Keratinocyte (primary cell): Measurements from ENCODE around the gene ZNF681. TPM values are rescaled to one million over a fixed set of nuclear protein-coding genes. Genes with fewer than 3 reads are reported as not detected.
"Not testable (repeated sequence)": the region's sequence is repeated elsewhere in the genome, so short reads cannot be mapped to it uniquely, and the experiment has no call there.

ENCODE experiments used
- DNase-seq: peaks from one replicate; pipeline ENCODE4 v3.0.0-alpha.2; 2011; ENCODE audit warnings: low read depth, missing footprints, low spot score
- FAIRE-seq: peaks from 2 replicates; lab custom pipeline; 2011; peaks lifted over from hg19 to GRCh38; lab: Jason Lieb, UNC
- H2AFZ ChIP-seq: 2 replicates; pipeline ENCODE4 v1.6.0; 2012; ENCODE audit warnings: low read length, control low read depth, inconsistent platforms; ENCODE audit not compliant: control insufficient read depth
- H3K27ac ChIP-seq: 2 replicates; pipeline ENCODE4 v1.5.1; 2011; ENCODE audit warnings: low read length; ENCODE audit not compliant: control insufficient read depth, insufficient read depth
- H3K27me3 ChIP-seq: 3 replicates; pipeline ENCODE4 v1.6.0; 2011; ENCODE audit warnings: low read length; ENCODE audit not compliant: control insufficient read depth, insufficient read depth; ENCODE audit errors: extremely low read depth
- H3K36me3 ChIP-seq, 2 experiments: 2 replicates in 1 of 2; 3 replicates in 1 of 2; pipeline ENCODE4 v1.5.1; 2011; ENCODE audit warnings: low read length in 2 of 2, mild to moderate bottlenecking in 1 of 2; ENCODE audit not compliant: control insufficient read depth in 2 of 2, insufficient read depth in 2 of 2; ENCODE audit errors: extremely low read depth in 1 of 2
- H3K4me1 ChIP-seq: 3 replicates; pipeline ENCODE4 v1.5.1; 2011; ENCODE audit warnings: low read length; ENCODE audit not compliant: control insufficient read depth, insufficient read depth; ENCODE audit errors: extremely low read depth
- H3K4me2 ChIP-seq: 3 replicates; pipeline ENCODE4 v1.6.0; 2011; ENCODE audit warnings: low read depth, low read length; ENCODE audit not compliant: control insufficient read depth, insufficient read depth; ENCODE audit errors: extremely low read depth
- H3K4me3 ChIP-seq, 3 experiments: fragments of 200-600 bp in 1 of 3; sonication (generic) in 1 of 3; 2 replicates in 2 of 3; 3 replicates in 1 of 3; pipeline ENCODE4 v1.5.1; 2011 to 2016; ENCODE audit warnings: low read length in 3 of 3, mild to moderate bottlenecking in 3 of 3, control low read depth in 2 of 3, inconsistent platforms in 1 of 3, low read depth in 1 of 3, mixed read lengths in 1 of 3, mixed run types in 1 of 3, moderate library complexity in 1 of 3; ENCODE audit not compliant: control insufficient read depth in 2 of 3, insufficient read depth in 2 of 3; ENCODE audit errors: extremely low read depth in 1 of 3
- H3K79me2 ChIP-seq: 2 replicates; pipeline ENCODE4 v1.6.0; 2012; ENCODE audit warnings: low read length; ENCODE audit not compliant: control insufficient read depth, insufficient read depth
- H3K9ac ChIP-seq: 3 replicates; pipeline ENCODE4 v1.6.0; 2011; ENCODE audit warnings: low read length; ENCODE audit not compliant: control insufficient read depth, insufficient read depth; ENCODE audit errors: extremely low read depth
- H3K9me1 ChIP-seq: 3 replicates; pipeline ENCODE4 v1.6.0; 2011; ENCODE audit warnings: low read length; ENCODE audit not compliant: control insufficient read depth, insufficient read depth; ENCODE audit errors: extremely low read depth
- H3K9me3 ChIP-seq: 2 replicates; pipeline ENCODE4 v1.5.1; 2012; ENCODE audit warnings: low read depth, low read length; ENCODE audit not compliant: control insufficient read depth
- H4K20me1 ChIP-seq: 3 replicates; pipeline ENCODE4 v1.6.0; 2011; ENCODE audit warnings: low read length; ENCODE audit not compliant: control insufficient read depth, insufficient read depth; ENCODE audit errors: extremely low read depth
- EZH2 ChIP-seq: IDR thresholded peaks from one replicate; pipeline ENCODE4 v1.6.1; 2012; ENCODE audit warnings: inconsistent platforms, mild to moderate bottlenecking, low read length, moderate library complexity
- dilution Hi-C: fragments of 300-500 bp; cut with MboI; formaldehyde crosslinking; loops from one replicate; pipeline ENCODE4 v1.7.0; 2020; ENCODE audit warnings: low sequenced_read_pairs; ENCODE audit not compliant: extremely low pct_ligation_motif_present
- polyA plus RNA-seq, 5 experiments: library from polyadenylated mRNA; depleted of rRNA in 3 of 5; stranded (reverse) in 3 of 5; stranded (forward) in 1 of 5; unstranded in 1 of 5; fragments of >200 nt; gene quantifications; 1 replicate in 1 of 5; 2 replicates in 3 of 5; 3 replicates in 1 of 5; pipeline versions ENCODE4 v1.2.1 to v1.2.3, GENCODE V29; 2011 to 2012; ENCODE audit warnings: missing spikeins in 2 of 5, low read depth in 1 of 5, low replicate concordance in 1 of 5
- TF ChIP-seq, protein P1 (sequence below), 3 experiments: IDR thresholded peaks in 1 of 3; conservative IDR thresholded peaks in 1 of 3; optimal IDR thresholded peaks in 1 of 3; 2 replicates in 2 of 3; 3 replicates in 1 of 3; pipeline versions ENCODE3 to v1.5.1; 2011; ENCODE audit warnings: low read length in 3 of 3, mild to moderate bottlenecking in 3 of 3, moderate library complexity in 2 of 3, control low read depth in 1 of 3, inconsistent platforms in 1 of 3; ENCODE audit not compliant: insufficient read depth in 2 of 3; ENCODE audit errors: extremely low read depth in 1 of 3

The ZNF681 gene
- polyA plus RNA-seq, 1 donor (not counting 4 experiments of a cell fraction or from before 2014, with no cell fraction given), result 1.4 TPM

DNA sequence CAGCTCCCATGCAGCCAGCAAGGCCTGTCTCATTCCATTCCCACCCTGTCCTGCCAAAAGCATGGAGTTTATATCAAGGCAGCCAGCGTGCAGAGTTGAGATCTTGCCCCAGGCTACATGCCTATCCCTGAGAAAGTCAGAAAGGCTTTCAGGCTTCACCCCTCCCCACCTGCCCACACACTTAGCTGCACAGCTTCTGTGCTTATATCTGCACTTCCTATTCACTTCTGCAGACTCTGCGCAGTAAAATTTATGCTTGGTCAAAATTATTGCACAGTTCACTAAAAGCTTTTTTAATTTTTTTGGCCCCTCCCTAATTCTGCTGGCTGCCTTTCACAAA lies 59.2 kb downstream of the ZNF681 start:
- peak overlapping the region; percentile 0 to 59 (median 55) for H3K4me3 ChIP-seq
- H2AFZ ChIP-seq, result peak overlapping the region; percentile 96
- peak overlapping the region; percentile 82 for H3K4me2 ChIP-seq
- no peaks in the 10 kb centered on the region for H3K79me2 ChIP-seq
- H3K27me3 ChIP-seq, result no peaks in the 10 kb centered on the region
- TF ChIP-seq EZH2, result no peak
- TF ChIP-seq, protein P1, sequence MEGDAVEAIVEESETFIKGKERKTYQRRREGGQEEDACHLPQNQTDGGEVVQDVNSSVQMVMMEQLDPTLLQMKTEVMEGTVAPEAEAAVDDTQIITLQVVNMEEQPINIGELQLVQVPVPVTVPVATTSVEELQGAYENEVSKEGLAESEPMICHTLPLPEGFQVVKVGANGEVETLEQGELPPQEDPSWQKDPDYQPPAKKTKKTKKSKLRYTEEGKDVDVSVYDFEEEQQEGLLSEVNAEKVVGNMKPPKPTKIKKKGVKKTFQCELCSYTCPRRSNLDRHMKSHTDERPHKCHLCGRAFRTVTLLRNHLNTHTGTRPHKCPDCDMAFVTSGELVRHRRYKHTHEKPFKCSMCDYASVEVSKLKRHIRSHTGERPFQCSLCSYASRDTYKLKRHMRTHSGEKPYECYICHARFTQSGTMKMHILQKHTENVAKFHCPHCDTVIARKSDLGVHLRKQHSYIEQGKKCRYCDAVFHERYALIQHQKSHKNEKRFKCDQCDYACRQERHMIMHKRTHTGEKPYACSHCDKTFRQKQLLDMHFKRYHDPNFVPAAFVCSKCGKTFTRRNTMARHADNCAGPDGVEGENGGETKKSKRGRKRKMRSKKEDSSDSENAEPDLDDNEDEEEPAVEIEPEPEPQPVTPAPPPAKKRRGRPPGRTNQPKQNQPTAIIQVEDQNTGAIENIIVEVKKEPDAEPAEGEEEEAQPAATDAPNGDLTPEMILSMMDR (optimal IDR thresholded peaks at IDR 0.05 in 1 of 3, IDR thresholded peaks at IDR 0.05 in 1 of 3, conservative IDR thresholded peaks at IDR 0.05 in 1 of 3; ENCODE audit: extremely low read depth in 1 of 3, insufficient read depth in 2 of 3, low read length in 3 of 3), result no peak
- H3K4me1 ChIP-seq, result peaks cover 18% of the 10 kb centered on the region
- peak; percentile 63 for FAIRE-seq
- H3K9me3 ChIP-seq, result no peaks in the 10 kb centered on the region
- peak overlapping the region; percentile 78 for H3K27ac ChIP-seq
- H3K36me3 ChIP-seq, result no peaks in the 10 kb centered on the region
- dilution Hi-C loops, result no loop called here
- peak overlapping the region; percentile 46 for H3K9ac ChIP-seq
- H3K9me1 ChIP-seq, result no peaks in the 10 kb centered on the region
- no peak for DNase-seq
- H4K20me1 ChIP-seq, result no peaks in the 10 kb centered on the region

DNA sequence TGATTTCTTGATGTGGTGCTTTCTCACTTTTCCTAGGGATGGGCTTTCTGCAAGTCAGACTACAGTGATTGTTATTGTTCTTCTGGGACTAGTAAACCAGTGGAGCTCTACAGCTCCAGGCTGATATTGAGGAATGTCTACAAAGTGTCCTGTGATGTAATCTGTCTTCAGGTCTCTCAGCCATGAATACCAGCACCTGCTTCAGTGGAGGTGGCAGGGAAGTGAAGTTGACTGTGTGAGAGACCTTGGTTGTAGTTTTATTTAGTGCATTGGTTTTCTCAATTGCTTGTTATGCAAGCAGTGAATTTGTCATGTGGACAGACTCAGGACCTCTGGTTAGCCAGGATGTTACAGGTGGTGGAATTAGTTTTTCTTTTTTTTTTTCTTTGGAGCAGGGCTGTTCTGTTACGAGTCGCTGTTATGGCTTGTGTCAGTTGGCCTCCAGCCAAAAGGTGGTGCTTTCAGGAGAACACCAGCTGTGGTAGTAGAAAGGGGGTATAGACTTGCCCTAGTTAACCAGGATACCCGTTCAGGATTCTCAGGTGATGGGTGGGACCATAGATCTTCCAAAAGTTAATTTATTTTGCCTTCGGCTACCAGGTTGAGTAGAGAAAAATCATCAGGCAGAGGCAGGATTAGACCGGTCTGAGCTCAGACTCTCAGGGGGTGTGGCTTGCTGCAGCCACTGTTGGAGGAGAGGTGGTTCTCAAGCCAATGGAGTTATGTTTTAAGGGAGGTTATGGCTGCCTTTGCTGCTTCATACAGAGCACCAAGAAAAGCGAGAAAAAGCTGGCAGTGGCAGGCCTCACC lies 59.8 kb downstream of the ZNF681 start:
- H3K9me3 ChIP-seq, result no peaks in the 10 kb centered on the region
- H3K79me2 ChIP-seq, result no peaks in the 10 kb centered on the region
- peak; percentile 48 for FAIRE-seq
- H3K9me1 ChIP-seq, result no peaks in the 10 kb centered on the region
- peak overlapping the region; percentile 1 to 59 (median 55) for H3K4me3 ChIP-seq
- peak overlapping the region; percentile 78 for H3K27ac ChIP-seq
- peak overlapping the region; percentile 96 for H2AFZ ChIP-seq
- H3K9ac ChIP-seq, result peak overlapping the region; percentile 46
- H3K27me3 ChIP-seq, result no peaks in the 10 kb centered on the region
- H3K36me3 ChIP-seq, result no peaks in the 10 kb centered on the region
- peak overlapping the region; percentile 82 for H3K4me2 ChIP-seq
- TF ChIP-seq, protein P1 (optimal IDR thresholded peaks at IDR 0.05 in 1 of 3, IDR thresholded peaks at IDR 0.05 in 1 of 3, conservative IDR thresholded peaks at IDR 0.05 in 1 of 3; ENCODE audit: extremely low read depth in 1 of 3, insufficient read depth in 2 of 3, low read length in 3 of 3), result no peak
- TF ChIP-seq EZH2, result no peak
- H3K4me1 ChIP-seq, result peaks cover 18% of the 10 kb centered on the region
- dilution Hi-C loops, result no loop called here
- DNase-seq, result peak; percentile 57
- H4K20me1 ChIP-seq, result no peaks in the 10 kb centered on the region

DNA sequence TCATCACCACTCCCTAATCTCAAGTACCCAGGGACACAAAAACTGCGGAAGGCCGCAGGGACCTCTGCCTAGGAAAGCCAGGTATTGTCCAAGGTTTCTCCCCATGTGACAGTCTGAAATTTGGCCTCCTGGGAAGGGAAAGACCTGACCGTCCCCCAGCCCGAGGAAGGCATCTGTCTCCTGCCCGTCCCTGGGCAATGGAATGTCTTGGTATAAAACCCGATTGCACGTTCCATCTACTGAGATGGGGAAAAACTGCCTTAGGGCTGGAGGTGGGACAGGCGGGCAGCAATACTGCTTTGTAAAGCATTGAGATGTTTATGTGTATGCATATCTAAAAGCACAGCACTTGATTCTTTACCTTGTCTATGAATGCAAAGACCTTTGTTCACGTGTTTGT lies 65.8 kb downstream of the ZNF681 start:
- H3K27me3 ChIP-seq, H3K4me1 ChIP-seq, dilution Hi-C loops, FAIRE-seq, H4K20me1 ChIP-seq, H3K36me3 ChIP-seq, H3K9me3 ChIP-seq, H3K4me3 ChIP-seq, H3K9me1 ChIP-seq, H2AFZ ChIP-seq, H3K9ac ChIP-seq, H3K79me2 ChIP-seq, H3K27ac ChIP-seq, H3K4me2 ChIP-seq, DNase-seq: not testable (repeated sequence)
